Adrenal gland (tissue), 12 donors: Measurements from ENCODE around the gene MORN5. TPM values are rescaled to one million over a fixed set of nuclear protein-coding genes. Genes with fewer than 3 reads are reported as not detected.
A peak's percentile ranks its signal among the peaks of the same experiment; 100 is the strongest.

Experiments used
- DNase-seq, 7 donors: peaks; one replicate each; pipeline ENCODE4 v3.0.0-alpha.2; 2019 to 2020
- H3K27ac ChIP-seq, 5 donors: fragments of 200-600 bp; sonication (generic) in 4 of 5; 1 replicate in 3 of 5; 2 replicates in 2 of 5; pipeline versions ENCODE4 v1.5.1 to v1.8.0; 2016 to 2020; ENCODE audit warnings: mild to moderate bottlenecking in 1 of 5
- H3K27me3 ChIP-seq: fragments of 200-600 bp; 2 replicates; pipeline ENCODE4 v1.8.0; 2021
- H3K36me3 ChIP-seq, 2 donors: fragments of 200-600 bp; replicated peaks in 1 of 2; 1 replicate in 1 of 2; 2 replicates in 1 of 2; pipeline versions ENCODE4 v1.5.1 to v1.8.0; 2018 to 2022
- H3K4me1 ChIP-seq, 2 donors: fragments of 200-600 bp; replicated peaks in 1 of 2; 1 replicate in 1 of 2; 2 replicates in 1 of 2; pipeline versions ENCODE4 v1.5.1 to v1.8.0; 2018 to 2021
- H3K4me3 ChIP-seq, 4 donors: fragments of 200-600 bp; sonication (generic) in 3 of 4; one replicate each; pipeline ENCODE4 v1.5.1; 2016 to 2018
- H3K9me3 ChIP-seq, 3 donors: fragments of 200-600 bp; sonication (generic) in 1 of 3; replicated peaks in 1 of 3; 1 replicate in 2 of 3; 2 replicates in 1 of 3; pipeline versions ENCODE4 v1.5.1 to v1.8.0; 2016 to 2021
- CTCF ChIP-seq, 6 experiments: fragments of 450-650 bp in 4 of 6; fragments of 200-600 bp in 2 of 6; sonication (generic) in 1 of 6; IDR thresholded peaks; 1 replicate in 5 of 6; 2 replicates in 1 of 6; pipeline versions ENCODE4 v1.5.1 to v1.8.0; 2016 to 2021; ENCODE audit warnings: antibody characterized with exemption in 6 of 6, mild to moderate bottlenecking in 2 of 6, moderate library complexity in 1 of 6
- POLR2A ChIP-seq, 2 donors: fragments of 450-650 bp; IDR thresholded peaks; one replicate each; pipeline ENCODE4 v1.6.1; 2017; ENCODE audit warnings: antibody characterized with exemption in 2 of 2, mild to moderate bottlenecking in 2 of 2, moderate library complexity in 1 of 2
- WGBS, 4 donors: extraction: QIAGEN DNeasy Blood & Tissue Kit in 2 of 4; methylation state at CpG; one replicate each; pipeline versions ENCODE4 v1.1.5 to v1.1.7; 2013 to 2017; 5-methylcytosine and 5-hydroxymethylcytosine counted together
- intact Hi-C, 2 donors: fragments of 100-400 bp; cut with DNase I; formaldehyde crosslinking; loops; one replicate each; pipeline versions ENCODE4 v1.14.1 to v1.15.0; 2022 to 2023
- polyA plus RNA-seq, 3 donors: library from polyadenylated mRNA; stranded (reverse); fragments of 200-250 nt in 2 of 3; fragments of 350-450 nt in 1 of 3; fragmentation: Illumina TruSeq in 1 of 3; extraction: RNeasy Lipid Tissue Mini Kit (QIAGEN cat#74804) in 1 of 3; gene quantifications; one replicate each; pipeline ENCODE4 v1.2.3, GENCODE V29; 2013 to 2014
- total RNA-seq, 9 donors: library from RNA; depleted of rRNA in 4 of 9; stranded (reverse); fragments of >200 nt in 4 of 9; fragments of 120-200 nt in 1 of 9; fragmentation: NEBNext Ultra II Directional in 1 of 9; extraction: Animal tissue kit (Norgen Biotek cat#: 25700) in 1 of 9; gene quantifications; one replicate each; pipeline versions ENCODE4 v1.1.0 to v1.2.4, GENCODE V29; 2013 to 2023
- donor health status: healthy with polysubstance abuse.
- donor health status: Bipolar disorder and iron deficiency.
- donor health status: DM: yes; HTN: yes; CAD: no.
- donor health status: DM: no; HTN: no; CAD: no.
- donor health status: DM: no; HTN: no; CAD: no.
- donor health status: DM: yes; HTN: yes; CAD: no.

The MORN5 gene
- total and polyA plus RNA-seq, 12 donors = 0.78 to 1.7 (median 0.80) TPM; not detected in 8

GRCh38 chr9:122212473-122213004, 52.8 kb downstream of the MORN5 start:
- Histone ChIP-seq H3K27ac (no peak overlapping the region), H3K4me1 (peaks cover 11 to 13% of the 10 kb centered on the region in 2 donors), H3K36me3 (no peaks in the 10 kb centered on the region), H3K9me3 (no peaks in the 10 kb centered on the region), H3K27me3 (peaks cover 42% of the 10 kb centered on the region), H3K4me3 (no peak overlapping the region)
- TF ChIP-seq POLR2A (IDR thresholded peaks at IDR 0.05) (no peak), CTCF (IDR thresholded peaks at IDR 0.05) (no peak)
- no peak for DNase-seq
- 66 to 78% (median 75%) methylated on average over 7 of the region's 7 CpGs for WGBS, 4 donors
- intact Hi-C loops = no loop called here

- Histone ChIP-seq H3K4me3 (peak overlapping the region in 1 of 4 donors; percentile 35), H3K4me1 (peaks cover 11 to 13% of the 10 kb centered on the region in 2 donors), H3K27me3 (peaks cover 45% of the 10 kb centered on the region), H3K9me3 (no peaks in the 10 kb centered on the region), H3K27ac (no peak overlapping the region), H3K36me3 (no peaks in the 10 kb centered on the region)
- 35 to 46% (median 40%) methylated on average over 17 to 20 of the region's 20 CpGs for WGBS, 4 donors
- TF ChIP-seq CTCF (IDR thresholded peaks at IDR 0.05) (no peak), POLR2A (IDR thresholded peaks at IDR 0.05) (no peak)
- intact Hi-C loops = no loop called here
- no peak for DNase-seq
These were observed 53.4 kb downstream of the MORN5 start for GRCh38 chr9:122213102-122213588.

GRCh38 chr9:122213589-122214413, 54.1 kb downstream of the MORN5 start:
- peaks cover 50% of the 10 kb centered on the region for H3K27me3 ChIP-seq
- peaks cover 11 to 13% of the 10 kb centered on the region in 2 donors for H3K4me1 ChIP-seq

More at GRCh38 chr9:122213589-122214413, 54.1 kb downstream of the MORN5 start:
- Histone ChIP-seq H3K27ac (no peak overlapping the region), H3K36me3 (no peaks in the 10 kb centered on the region), H3K4me3 (peak overlapping the region in 2 of 4 donors; percentile 8 to 35), H3K9me3 (no peaks in the 10 kb centered on the region)
- 3 to 15% (median 11%) methylated on average over 12 to 93 of the region's 93 CpGs for WGBS, 4 donors
- intact Hi-C loops = no loop called here
- TF ChIP-seq CTCF (IDR thresholded peaks at IDR 0.05) = no peak
- no peak for TF ChIP-seq POLR2A (IDR thresholded peaks at IDR 0.05)
- DNase-seq = peak; percentile 37 to 64 (median 52)
